ENCODE results near the gene CENPVL1.

DNA sequence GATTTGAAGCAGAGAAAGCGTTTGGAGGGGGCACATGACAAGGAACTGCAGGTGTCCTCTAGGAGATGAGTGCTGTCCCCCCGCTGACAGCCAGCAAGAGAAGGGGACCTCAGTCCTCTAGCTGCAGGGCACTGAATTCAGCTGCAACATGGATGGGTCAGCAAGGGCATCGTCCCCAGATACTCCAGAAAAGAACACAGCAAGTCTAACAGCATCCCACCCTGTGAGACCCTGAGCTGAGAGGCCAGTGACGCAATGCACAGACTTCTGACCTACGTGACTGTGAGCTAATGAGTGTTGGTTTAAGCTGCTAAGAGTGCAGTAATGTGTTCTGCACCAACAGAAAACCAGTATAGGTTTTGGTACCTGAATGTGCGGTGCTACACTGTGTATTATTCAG is 16.1 kb upstream of the CENPVL1 start:
- TF ChIP-seq, protein P1, sequence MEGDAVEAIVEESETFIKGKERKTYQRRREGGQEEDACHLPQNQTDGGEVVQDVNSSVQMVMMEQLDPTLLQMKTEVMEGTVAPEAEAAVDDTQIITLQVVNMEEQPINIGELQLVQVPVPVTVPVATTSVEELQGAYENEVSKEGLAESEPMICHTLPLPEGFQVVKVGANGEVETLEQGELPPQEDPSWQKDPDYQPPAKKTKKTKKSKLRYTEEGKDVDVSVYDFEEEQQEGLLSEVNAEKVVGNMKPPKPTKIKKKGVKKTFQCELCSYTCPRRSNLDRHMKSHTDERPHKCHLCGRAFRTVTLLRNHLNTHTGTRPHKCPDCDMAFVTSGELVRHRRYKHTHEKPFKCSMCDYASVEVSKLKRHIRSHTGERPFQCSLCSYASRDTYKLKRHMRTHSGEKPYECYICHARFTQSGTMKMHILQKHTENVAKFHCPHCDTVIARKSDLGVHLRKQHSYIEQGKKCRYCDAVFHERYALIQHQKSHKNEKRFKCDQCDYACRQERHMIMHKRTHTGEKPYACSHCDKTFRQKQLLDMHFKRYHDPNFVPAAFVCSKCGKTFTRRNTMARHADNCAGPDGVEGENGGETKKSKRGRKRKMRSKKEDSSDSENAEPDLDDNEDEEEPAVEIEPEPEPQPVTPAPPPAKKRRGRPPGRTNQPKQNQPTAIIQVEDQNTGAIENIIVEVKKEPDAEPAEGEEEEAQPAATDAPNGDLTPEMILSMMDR (IDR thresholded peaks at IDR 0.05), result no peak
- TF ChIP-seq POLR2A (IDR thresholded peaks at IDR 0.05), result no peak
